GM19328 (cell line): ENCODE measurements around the gene PLAAT4.

Source experiments
- ATAC-seq: cut with Tn5 transposase; IDR thresholded peaks from one replicate; pipeline ENCODE4 v1.9.1; 2021; ENCODE audit warnings: mild to moderate bottlenecking, moderate library complexity; ENCODE audit not compliant: unreplicated experiment

The PLAAT4 gene, protein sequence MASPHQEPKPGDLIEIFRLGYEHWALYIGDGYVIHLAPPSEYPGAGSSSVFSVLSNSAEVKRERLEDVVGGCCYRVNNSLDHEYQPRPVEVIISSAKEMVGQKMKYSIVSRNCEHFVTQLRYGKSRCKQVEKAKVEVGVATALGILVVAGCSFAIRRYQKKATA

DNA sequence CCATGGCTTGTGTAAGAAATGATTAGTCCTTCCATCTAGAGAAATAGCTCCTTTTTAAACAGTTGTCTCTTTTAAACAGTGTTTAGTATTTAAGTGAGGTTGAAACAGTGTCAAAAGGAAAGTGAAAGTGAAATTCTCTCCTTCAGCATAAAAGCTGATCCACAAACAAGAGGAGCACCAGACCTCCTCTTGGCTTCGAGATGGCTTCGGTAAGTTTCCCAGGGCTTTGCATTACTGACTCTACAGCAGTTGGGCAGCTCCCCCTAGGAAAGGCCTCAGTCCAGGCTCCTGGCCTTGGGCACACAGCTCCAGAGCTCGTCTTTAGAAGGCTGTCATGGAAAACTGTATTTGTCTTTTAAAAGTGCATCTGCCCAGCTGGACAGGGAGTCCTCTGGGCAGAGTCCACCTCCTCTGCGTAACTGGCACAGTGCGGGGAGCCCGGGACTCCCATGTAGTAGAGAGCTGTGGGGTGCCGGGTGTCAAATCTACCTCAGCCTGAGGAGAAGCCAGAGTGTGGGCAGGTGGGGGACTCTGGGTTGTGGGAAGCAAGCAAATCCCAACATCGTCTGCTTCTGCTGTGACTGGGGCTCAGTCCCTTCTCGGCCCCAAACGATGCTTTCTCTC lies at the start of gene PLAAT4:
Gene PLAAT4, plus strand, starts transcription at position 140 of the 624 bp plus-strand sequence. Its CDS starts 61 bp downstream, at position 201.
- ATAC-seq, result no peak

DNA sequence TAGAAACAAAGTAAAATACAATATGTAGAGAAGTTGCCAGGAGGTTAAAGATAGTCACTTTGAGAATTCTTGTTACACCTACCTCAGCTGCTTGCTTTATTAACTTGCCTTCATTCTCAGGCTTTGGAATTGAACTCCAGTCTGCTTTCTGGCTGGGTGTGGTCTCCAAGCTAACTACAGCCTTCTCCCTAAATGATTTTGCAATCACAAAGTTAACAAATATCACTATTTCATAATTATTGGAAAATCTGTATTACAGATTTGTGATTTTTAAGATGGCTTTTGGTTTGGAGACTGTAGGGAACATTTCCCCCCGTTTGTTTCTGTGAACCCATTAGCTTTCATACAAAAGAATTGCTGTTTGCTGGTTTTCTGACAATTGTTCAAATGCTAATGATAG lies 47.8 kb upstream of the PLAAT4 start:
- no peak for ATAC-seq

DNA sequence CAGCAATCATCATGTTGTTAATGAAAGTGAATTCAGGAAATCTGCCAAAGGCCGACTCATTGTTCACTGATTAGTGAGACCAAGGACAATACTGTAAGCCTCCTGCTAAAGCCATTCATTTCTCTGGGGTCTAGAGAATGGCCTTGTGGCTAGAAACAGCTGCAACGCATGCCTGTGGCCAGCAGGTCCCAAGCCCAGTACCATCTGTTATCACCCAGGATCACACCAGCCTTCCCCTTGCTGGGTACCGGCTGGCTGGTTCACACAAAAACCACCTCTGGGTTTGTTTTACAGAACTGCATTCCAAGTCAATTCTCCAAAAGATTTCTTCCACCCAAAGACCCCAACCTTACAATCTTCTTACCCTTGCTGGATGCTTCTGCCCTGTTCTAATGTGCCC lies 46.7 kb upstream of the PLAAT4 start:
- no peak for ATAC-seq

DNA sequence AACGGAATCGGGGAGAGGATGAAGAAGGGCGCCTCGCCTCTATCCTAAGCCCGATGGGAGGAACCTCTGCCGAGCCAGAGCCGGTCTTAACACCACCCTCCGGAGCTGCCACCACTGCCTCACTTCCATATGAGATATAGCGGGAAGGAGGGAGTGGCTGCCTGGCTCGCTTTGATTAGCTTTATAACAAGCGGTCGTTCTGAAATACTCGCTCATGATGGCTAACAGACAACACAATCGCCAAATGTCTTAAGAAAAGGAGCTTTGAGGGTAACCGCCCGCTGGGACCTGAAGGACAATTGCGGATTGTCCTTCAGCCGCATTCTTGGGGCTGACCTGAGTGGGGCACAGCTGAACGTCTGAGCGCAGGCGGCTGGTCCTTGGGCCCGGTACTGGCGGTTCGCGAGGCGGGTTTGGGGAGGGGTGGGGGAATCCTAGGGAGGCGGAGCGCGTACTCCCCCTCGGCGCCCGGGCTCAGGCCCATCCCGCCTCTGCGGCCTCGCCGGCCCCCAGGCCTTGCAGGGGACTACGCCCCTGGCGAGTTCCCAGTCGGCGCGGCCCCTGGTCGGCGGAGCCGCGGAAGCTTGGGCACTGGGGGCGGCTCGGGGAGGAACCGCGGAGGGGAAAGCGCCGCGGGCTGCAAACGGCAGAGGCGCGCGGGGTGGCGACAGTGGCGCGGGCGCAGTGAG lies 45.9 kb upstream of the PLAAT4 start, which contains the start of gene PLAAT5:
Gene PLAAT5, minus strand, starts transcription at position 617 of the 689 bp plus-strand sequence. Its CDS starts 133 bp downstream, at position 484.
- ATAC-seq, result no peak

DNA sequence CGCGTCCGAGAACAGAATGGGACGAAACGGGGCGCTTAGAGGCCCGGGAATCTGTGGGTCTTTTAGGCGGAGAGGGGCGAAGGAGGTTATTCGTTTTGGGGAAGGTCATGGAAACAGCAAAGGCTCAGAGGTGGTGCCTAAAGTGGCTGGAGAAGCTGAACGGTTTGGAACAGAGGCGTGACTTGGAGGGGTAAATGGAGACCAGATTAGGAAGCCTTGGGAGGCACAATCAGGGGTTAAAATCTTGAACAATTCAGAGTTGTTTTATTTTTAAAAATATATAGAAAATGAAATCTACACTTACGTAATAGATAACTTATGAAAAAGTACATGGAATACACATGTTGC lies 45.4 kb upstream of the PLAAT4 start:
- no peak for ATAC-seq

DNA sequence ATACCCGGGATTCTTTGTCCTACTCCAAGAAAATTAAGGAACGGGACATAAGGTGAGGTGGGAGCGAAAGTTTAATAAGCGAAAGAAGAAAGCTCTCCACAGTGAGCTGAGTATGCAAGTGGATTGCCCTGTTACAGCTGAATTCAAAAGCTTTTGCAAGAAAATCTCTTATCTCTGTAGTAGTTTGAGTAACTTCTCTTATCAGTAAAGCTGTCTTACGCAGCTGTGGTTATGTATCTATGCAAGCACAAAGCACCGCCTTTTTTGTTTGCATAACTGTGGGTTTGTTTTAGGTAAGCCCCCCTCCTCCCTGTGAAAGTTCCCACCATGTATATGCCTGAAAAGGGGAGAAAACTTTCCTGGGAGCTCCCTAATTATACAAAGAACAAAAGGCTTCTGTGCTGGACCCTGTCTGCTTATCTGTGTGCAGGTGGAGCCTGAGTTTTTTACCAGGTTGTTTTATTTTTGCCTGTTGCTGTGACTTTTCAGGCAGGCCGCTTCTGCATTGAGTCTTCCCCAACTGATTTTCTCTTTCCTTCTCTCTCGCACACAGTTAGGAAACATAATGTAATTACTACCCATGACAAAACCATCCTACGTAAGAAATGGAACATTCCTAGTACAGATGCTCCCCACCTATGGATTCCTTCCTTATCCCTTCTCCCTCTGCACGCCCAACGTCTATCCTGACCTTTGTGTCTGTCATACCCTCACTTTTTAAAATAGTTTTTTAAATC lies 44.8 kb upstream of the PLAAT4 start:
- no peak for ATAC-seq

DNA sequence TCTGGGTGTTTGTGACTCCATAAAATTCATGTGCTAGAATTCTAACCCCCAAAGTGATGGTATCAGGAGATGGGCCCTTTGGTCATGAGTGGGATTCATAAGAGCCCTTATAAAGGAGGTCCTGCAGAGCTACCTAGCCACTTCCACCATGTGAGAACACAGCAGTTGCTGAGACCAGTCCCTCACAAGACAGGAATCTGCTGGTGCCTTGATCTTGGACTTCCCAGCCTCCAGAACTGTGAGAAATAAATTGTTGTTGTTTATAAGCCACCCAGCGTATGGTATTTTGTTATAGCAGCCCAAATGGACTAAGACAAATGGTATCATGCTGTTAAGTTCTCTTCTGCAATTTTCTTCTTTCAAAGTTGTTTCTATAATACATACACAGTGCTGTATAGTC lies 44.2 kb upstream of the PLAAT4 start:
- ATAC-seq, result no peak

DNA sequence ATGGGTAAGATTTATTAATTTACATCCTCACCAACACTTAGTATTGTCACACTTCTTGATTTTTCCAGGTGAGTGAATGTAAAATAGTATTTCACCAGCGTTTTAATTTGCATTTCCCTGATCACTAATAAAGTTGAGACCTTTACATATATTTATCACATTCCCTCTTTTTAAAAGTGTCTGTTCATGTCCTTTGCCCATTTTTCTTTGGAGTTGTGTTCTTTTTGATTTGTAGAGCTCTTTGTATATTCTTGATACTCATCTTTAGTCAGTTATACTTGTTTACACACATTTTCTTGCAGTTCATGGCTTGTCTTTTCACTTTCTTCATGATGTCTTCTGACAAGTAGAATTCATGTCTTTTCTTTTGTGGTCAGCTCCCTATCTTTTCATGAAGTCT lies 43.5 kb upstream of the PLAAT4 start:
- ATAC-seq, result no peak

DNA sequence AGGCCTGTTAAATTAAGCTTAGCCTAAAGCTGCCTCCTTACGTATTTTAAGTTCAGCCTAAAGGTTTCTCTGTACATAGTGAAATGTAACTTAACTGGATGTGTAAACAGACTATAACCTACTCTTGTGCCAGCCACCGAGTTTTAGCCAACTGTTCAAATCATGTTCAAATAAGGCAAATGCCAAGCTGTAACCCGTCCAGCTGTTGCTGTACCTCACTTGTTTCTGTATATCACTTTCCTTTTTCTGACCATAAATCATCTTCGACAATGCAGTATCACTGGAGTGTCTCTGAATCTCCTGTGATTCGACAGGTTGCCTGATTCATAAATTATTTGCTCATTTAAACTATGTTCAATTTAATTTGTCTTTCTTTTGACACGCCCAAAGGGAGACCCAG lies 41.6 kb upstream of the PLAAT4 start:
- no peak for ATAC-seq

DNA sequence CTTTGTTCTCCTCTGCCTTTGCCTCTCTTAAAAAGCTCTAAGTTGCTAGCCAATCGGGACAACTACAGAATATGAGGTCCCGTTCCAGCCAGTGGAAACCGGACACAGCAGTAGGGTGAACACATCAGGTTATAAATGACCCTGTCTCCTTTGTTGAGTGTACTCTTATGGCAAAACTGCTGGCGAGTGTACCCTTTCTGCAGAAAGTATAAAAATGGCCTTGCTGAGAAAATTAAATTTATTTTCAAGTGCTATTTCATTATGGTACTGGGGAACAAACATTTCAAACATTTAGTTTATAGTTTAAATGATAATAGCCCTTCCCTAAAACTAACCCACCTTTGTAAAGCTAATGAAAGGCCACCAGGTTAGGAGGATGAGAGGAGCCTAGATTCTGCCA lies 36.7 kb upstream of the PLAAT4 start:
- ATAC-seq, result no peak

DNA sequence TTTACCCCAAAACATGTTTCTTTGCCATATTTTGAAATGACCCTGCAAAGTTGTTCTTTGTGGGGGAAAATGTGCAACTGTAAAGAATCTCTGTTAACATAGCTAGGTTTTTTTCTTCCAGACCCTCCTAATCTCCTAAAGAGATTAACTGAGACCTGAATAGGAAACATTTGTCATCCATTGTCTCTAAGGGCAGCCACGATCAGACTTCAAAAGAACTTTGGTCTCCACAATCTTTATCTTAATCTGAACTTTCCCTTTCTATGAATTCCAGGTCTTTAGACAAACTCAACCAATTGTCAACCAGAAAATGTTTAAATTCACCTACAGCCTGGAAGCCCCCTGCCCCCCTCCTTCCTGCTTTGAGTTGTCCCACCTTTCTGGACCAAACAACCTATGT lies 35.4 kb upstream of the PLAAT4 start:
- ATAC-seq, result no peak

DNA sequence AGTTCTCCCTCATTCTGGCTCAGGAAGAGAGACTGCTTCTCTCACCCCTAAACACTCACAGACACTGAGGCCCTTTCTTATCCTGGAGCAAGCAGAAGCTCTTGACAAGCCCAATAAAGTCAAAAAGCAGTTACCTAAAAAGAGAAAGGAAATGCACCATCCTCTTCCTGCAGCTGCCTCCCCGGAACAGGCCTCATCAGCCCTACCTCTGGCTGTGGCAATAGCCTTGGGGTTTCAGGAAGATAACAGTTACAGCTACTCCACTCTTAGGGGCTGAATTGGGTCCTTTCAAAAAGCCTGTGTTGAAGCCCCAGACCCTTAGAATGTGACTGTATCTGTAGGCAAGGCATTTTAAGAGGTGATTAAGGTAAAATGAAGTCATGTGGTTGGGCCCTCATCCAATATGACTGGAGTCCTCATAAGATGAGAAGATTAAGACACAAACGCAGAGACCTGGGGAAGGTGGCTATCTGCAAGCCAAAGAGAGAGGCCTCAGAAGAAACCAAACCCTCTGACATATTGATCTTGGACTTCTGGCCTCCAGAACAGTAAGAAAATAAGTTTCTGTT lies 34.3 kb upstream of the PLAAT4 start:
- no peak for ATAC-seq

DNA sequence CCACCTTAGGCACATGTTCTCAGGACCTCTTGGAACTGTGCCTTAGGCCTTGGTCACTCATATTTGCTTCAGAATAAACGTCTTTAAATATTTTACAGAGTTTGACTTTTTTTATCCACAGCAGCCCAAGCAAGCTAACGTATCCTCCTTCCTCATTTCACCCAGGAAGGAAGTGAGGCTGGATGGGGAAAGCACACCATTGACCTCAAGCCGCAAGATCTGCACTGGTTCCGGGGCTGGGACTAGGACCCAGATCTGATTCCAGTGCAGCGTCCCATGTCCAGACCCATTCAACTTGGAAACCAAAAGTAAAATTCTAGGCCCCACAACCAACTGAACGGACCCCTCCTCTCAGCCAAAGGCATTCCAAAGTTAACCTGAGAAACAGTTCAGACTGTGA lies 33.1 kb upstream of the PLAAT4 start:
- ATAC-seq, result no peak

DNA sequence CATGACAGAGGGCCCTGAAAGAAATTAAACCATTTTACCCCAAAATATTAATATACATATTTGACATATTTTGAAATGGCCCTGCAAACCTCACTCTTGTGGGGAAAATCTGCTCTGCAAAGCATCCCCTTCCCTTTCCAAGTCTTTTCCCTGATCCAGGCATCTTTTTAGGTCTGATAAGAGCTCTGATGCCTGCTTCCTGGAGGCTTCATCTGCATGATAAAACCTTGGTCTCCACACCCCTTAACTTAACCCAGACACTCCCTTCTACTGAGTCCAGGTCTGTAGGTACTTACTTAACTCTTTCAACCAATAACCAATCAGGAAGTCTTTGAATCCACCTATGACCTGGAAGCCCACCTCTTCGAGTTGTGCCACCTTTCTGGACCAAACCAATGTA lies 32.6 kb upstream of the PLAAT4 start:
- no peak for ATAC-seq

DNA sequence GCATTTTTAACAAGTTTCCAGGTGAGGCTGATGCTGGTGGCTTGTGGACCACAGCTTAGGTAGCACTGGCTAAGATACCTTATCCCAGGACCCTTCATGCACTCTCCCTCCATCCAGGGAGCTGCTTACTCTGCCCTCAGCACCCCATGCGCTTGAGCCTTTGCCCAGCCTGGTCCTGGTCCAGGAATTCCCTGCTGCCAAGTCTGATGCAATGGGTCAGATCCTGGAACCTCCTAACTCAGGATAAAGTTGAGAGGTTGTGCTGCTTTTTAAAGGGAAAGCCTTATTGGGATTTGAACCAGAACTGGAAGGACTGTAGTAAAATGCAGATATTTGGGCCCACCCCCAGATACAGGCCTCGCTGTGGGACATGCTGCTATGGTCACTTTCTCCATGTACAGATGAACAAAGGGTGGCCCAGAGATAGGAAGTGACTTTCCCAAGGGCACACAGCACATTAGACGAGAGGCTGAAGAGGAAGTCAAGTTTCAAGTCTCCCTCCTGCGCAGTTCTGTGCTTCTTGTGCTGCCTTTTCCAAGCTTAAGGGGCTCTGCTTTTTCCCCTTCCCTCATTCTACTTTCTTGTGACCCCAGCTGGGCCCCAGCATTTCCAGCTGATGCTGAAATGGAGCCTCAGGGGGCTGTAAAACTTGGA lies 31.5 kb upstream of the PLAAT4 start:
- no peak for ATAC-seq

DNA sequence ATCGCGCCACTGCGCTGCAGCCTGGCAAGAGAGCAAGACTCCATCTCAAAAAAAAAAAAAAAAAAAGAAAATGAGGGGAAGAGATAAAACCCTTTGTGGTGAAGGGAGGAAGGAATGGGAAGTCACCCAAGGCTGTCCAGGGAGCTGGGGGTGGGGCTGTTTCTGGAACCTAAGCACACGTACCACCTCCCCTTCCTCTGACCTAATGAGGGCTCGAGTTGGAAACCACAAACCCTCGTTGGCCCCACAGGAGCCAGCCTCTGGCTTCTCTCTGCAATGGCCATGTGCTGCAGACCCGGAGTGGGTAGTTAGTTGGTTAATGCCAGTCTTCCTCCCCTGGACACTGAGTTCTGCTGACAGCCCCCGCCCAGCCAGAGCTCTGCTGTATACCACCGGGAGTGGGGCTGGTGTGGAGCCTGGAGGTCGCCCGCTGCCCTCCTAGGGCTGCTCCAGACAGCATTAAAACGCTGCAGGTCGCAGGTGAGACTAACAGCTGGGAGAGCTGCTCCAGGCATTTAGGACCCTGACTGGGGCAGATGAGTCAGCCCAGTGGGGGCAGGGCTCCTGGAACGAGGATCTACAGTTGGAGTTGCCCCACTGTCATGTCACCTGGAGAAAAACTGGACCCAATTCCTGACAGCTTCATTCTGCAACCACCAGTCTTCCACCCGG lies 30.6 kb upstream of the PLAAT4 start, which contains the start of gene LGALS12:
Gene LGALS12, plus strand, starts transcription at position 228 of the 672 bp plus-strand sequence. Its CDS starts 375 bp downstream, at position 603.
- no peak for ATAC-seq

DNA sequence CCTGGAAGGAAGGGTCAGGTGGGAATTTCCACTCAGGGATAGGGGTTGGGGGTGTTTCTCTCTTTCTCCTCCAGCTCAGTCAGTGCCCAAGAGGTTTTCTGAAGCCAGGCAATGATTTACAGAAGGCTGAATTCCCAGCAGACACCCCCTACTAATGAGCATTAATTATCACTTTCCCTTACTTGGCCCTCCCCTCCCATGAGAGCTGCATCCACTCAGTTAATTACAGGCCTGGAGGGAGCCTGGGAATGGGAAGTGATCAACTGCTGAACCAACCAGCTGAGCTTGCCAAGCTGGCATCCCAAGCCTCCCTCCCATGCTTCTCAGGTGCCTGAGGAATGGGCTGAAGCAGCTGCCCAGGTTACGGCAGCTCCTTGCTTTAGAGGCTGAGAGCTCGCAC lies 29.7 kb upstream of the PLAAT4 start:
- no peak for ATAC-seq

DNA sequence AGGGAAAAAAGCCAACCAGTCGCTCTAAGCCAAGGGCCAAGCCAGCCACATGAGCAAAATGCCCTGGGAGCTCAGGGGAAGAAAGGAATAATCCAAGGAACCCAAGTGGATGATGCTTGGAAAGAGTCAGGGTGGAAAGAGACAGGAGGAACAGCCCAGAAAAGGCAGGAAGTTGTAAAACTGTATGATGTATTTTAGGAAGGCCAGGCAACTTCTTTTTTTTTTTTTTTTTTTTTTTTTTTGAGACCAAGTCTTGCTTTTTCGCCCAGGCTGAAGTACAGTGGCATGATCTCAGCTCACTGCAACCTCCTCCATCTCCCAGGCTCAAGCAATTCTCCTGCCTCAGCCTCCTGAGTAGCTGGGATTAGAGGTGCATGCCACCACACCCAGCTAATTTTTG lies 29.1 kb upstream of the PLAAT4 start:
- no peak for ATAC-seq

DNA sequence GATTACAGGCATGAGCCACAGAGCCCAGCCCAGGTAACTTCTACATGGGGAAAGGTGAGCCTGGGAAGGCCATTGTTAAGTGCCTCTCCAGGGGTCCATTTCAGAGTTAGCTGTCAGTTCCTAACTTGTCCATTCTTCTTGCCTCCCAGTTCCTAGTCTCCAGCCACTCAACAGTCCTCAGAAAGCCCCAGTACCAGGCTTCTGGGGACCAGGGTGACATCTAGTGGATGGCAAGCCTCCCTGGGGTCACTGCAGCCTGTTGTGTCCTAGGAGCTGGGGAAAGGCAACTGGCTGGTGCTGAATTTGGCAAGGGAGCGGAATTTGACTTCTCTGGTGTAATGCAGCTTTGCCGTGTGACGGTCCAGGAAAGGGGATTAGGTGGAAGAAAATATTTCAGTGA lies 28.6 kb upstream of the PLAAT4 start:
- no peak for ATAC-seq

DNA sequence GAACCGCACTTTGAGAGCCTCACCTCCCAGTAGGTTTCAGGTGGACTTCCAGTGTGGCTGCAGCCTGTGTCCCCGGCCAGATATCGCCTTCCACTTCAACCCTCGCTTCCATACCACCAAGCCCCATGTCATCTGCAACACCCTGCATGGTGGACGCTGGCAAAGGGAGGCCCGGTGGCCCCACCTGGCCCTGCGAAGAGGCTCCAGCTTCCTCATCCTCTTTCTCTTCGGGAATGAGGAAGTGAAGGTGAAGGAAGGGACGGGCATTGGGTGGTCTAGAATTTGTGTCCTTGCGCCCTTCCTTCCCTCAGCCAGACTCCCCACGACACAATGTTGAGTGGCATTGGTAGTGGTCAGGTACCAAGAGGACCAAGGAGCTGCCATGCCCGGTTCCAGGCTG lies 27.9 kb upstream of the PLAAT4 start:
- no peak for ATAC-seq
